HepG2 (cell line): ENCODE data around the gene ZNF221. TPM values are rescaled to one million over a fixed set of nuclear protein-coding genes. Genes with fewer than 3 reads are reported as not detected.

Experiments
- BHLHE40 ChIP-seq: IDR thresholded peaks from 2 replicates; pipeline ENCODE4 v1.6.1; 2011; ENCODE audit warnings: low read length, improper control_type of control experiment
- ERF ChIP-seq: IDR thresholded peaks from 2 replicates; pipeline ENCODE4 v1.6.1; 2018; ENCODE audit warnings: missing biosample characterization, missing genetic modification reagents
- FOXO4 ChIP-seq: sonication (generic); formaldehyde crosslinking; conservative IDR thresholded peaks from 2 replicates; pipeline ENCODE4 v1.8.1; 2023; ENCODE audit warnings: missing genetic modification reagents
- GATA4 ChIP-seq: sonication (generic); IDR thresholded peaks from 2 replicates; pipeline ENCODE4 v1.6.1; 2016; ENCODE audit warnings: antibody characterized with exemption, low read depth, borderline replicate concordance
- HOXA9 ChIP-seq: sonication (generic); formaldehyde crosslinking; IDR thresholded peaks from 2 replicates; pipeline ENCODE4 v1.8.1; 2022; ENCODE audit warnings: missing genetic modification reagents, mild to moderate bottlenecking, moderate library complexity, borderline replicate concordance
- IRF1 ChIP-seq: sonication (generic); formaldehyde crosslinking; IDR thresholded peaks from 2 replicates; pipeline ENCODE4 v1.4.0; 2020; ENCODE audit warnings: low read depth, mild to moderate bottlenecking, missing genetic modification reagents
- RARA ChIP-seq: IDR thresholded peaks from 2 replicates; pipeline ENCODE4 v1.6.1; 2016; ENCODE audit warnings: missing genetic modification reagents, missing compliant biosample characterization
- SP2 ChIP-seq: sonication (generic); formaldehyde crosslinking; IDR thresholded peaks from 2 replicates; pipeline ENCODE4 v1.5.1; 2020; ENCODE audit warnings: mild to moderate bottlenecking, missing genetic modification reagents
- SP4 ChIP-seq: sonication (generic); formaldehyde crosslinking; IDR thresholded peaks from 2 replicates; pipeline ENCODE4 v1.8.1; 2023; ENCODE audit warnings: mild to moderate bottlenecking, missing genetic modification reagents
- TGIF2 ChIP-seq: IDR thresholded peaks from 2 replicates; pipeline ENCODE4 v1.6.1; 2016; ENCODE audit warnings: control low read depth, missing compliant biosample characterization
- TOPORS ChIP-seq: sonication (generic); formaldehyde crosslinking; IDR thresholded peaks from 2 replicates; pipeline ENCODE4 v1.8.0; 2023; ENCODE audit warnings: mild to moderate bottlenecking, missing genetic modification reagents
- USF2 ChIP-seq, 2 experiments: sonication (generic) in 1 of 2; formaldehyde crosslinking in 1 of 2; IDR thresholded peaks; 2 replicates each; pipeline versions ENCODE4 v1.5.1 to v1.6.1; 2011 to 2020; ENCODE audit warnings: borderline replicate concordance in 1 of 2, low read depth in 1 of 2, low read length in 1 of 2, mild to moderate bottlenecking in 1 of 2, missing genetic modification reagents in 1 of 2, moderate library complexity in 1 of 2
- ZBTB26 ChIP-seq: IDR thresholded peaks from 2 replicates; pipeline ENCODE4 v1.6.1; 2016; ENCODE audit warnings: missing compliant biosample characterization, missing genetic modification reagents, borderline replicate concordance
- ZBTB34 ChIP-seq: sonication (generic); formaldehyde crosslinking; IDR thresholded peaks from 2 replicates; pipeline ENCODE4 v1.8.0; 2022; ENCODE audit warnings: mild to moderate bottlenecking, missing genetic modification reagents
- ZNF10 ChIP-seq: sonication (generic); formaldehyde crosslinking; IDR thresholded peaks from 2 replicates; pipeline ENCODE4 v1.4.0; 2020; ENCODE audit warnings: mild to moderate bottlenecking, low read depth, missing genetic modification reagents, borderline replicate concordance
- ZNF280B ChIP-seq: sonication (generic); formaldehyde crosslinking; IDR thresholded peaks from 2 replicates; pipeline ENCODE4 v1.5.0; 2020; ENCODE audit warnings: missing genetic modification reagents, mild to moderate bottlenecking, borderline replicate concordance
- ZNF337 ChIP-seq: sonication (generic); formaldehyde crosslinking; IDR thresholded peaks from 2 replicates; pipeline ENCODE4 v1.5.1; 2020; ENCODE audit warnings: missing genetic modification reagents, low read depth, mild to moderate bottlenecking, borderline replicate concordance
- ZNF713 ChIP-seq: sonication (generic); formaldehyde crosslinking; IDR thresholded peaks from 2 replicates; pipeline ENCODE4 v1.4.0; 2020; ENCODE audit warnings: mild to moderate bottlenecking, missing genetic modification reagents
- ZNF740 ChIP-seq: sonication (generic); formaldehyde crosslinking; IDR thresholded peaks from 2 replicates; pipeline ENCODE4 v1.4.0; 2020; ENCODE audit warnings: missing genetic modification reagents
- polyA plus RNA-seq, 8 experiments: library from polyadenylated mRNA; depleted of rRNA in 3 of 8; stranded (reverse) in 7 of 8; unstranded in 1 of 8; fragments of >200 nt; fragmentation: Illumina TruSeq in 4 of 8; extraction: Trizol in 4 of 8; gene quantifications; 2 replicates each; pipeline versions ENCODE4 v1.2.1 to v1.2.3, GENCODE V29; 2011 to 2016; ENCODE audit warnings: low read depth in 4 of 8, missing spikeins in 1 of 8, mixed read lengths in 1 of 8; ENCODE audit not compliant: insufficient read depth in 1 of 8
- total RNA-seq, 5 experiments: library from RNA; depleted of rRNA; stranded (reverse); fragments of >200 nt; fragmentation: Illumina TruSeq; extraction: Trizol; gene quantifications; 2 replicates each; pipeline ENCODE4 v1.2.3, GENCODE V29; 2016; ENCODE audit warnings: low read depth in 1 of 5

Gene ZNF221
- total and polyA plus RNA-seq, 2 of the 13 experiments (the other 11 are each of a cell fraction or from before 2014, with no cell fraction given), result 0.48 to 3.4 TPM

GRCh38 chr19:43934985-43935708, 15.9 kb upstream of the ZNF221 start, which contains the start of gene ZNF45 (continued):
- TF ChIP-seq ZBTB34 (no peak), SP4 (peak; percentile 81; the same call in 1 of the 2 replicates), ZNF740 (CRISPR knock-in tag) (peak; percentile 55), ZNF713 (no peak), ZNF337 (CRISPR knock-in tag) (no peak), RARA (CRISPR knock-in tag) (no peak), TOPORS (CRISPR knock-in tag) (no peak), TGIF2 (CRISPR knock-in tag) (no peak; the same call in 1 of the 2 replicates), SP2 (CRISPR knock-in tag) (peak; percentile 68), ZBTB26 (CRISPR knock-in tag) (peak; percentile 80; the same call in 1 of the 2 replicates), ZNF280B (CRISPR knock-in tag) (peak; percentile 83; the same call in 1 of the 2 replicates), ERF (CRISPR knock-in tag) (peak; percentile 74; the same call in 1 of the 2 replicates), ZNF10 (CRISPR knock-in tag) (no peak), GATA4 (no peak), FOXO4 (CRISPR knock-in tag) (no peak), BHLHE40 (no peak), HOXA9 (no peak), USF2 (IDR thresholded peaks at IDR 0.05; ENCODE audit: low read depth, low read length) (no peak), USF2 (CRISPR knock-in tag; IDR thresholded peaks at IDR 0.05; ENCODE audit: borderline replicate concordance) (no peak), IRF1 (CRISPR knock-in tag) (no peak)
